Peyer's patch (tissue), 4 donors: ENCODE data around the gene NUDT1.

ENCODE experiments used
- POLR2A ChIP-seq, 2 donors: fragments of 450-650 bp; IDR thresholded peaks; one replicate each; pipeline ENCODE4 v1.5.1; 2017; ENCODE audit warnings: antibody characterized with exemption in 2 of 2, mild to moderate bottlenecking in 2 of 2, moderate library complexity in 2 of 2
- TF ChIP-seq, protein P1 (sequence below), 6 experiments: fragments of 450-650 bp in 4 of 6; fragments of 200-600 bp in 2 of 6; sonication (generic) in 1 of 6; IDR thresholded peaks; one replicate each; pipeline ENCODE4 v1.5.1; 2017 to 2019; ENCODE audit warnings: antibody characterized with exemption in 6 of 6, mild to moderate bottlenecking in 3 of 6, moderate library complexity in 1 of 6

- TF ChIP-seq POLR2A (IDR thresholded peaks at IDR 0.05), result no peak
- TF ChIP-seq, protein P1, sequence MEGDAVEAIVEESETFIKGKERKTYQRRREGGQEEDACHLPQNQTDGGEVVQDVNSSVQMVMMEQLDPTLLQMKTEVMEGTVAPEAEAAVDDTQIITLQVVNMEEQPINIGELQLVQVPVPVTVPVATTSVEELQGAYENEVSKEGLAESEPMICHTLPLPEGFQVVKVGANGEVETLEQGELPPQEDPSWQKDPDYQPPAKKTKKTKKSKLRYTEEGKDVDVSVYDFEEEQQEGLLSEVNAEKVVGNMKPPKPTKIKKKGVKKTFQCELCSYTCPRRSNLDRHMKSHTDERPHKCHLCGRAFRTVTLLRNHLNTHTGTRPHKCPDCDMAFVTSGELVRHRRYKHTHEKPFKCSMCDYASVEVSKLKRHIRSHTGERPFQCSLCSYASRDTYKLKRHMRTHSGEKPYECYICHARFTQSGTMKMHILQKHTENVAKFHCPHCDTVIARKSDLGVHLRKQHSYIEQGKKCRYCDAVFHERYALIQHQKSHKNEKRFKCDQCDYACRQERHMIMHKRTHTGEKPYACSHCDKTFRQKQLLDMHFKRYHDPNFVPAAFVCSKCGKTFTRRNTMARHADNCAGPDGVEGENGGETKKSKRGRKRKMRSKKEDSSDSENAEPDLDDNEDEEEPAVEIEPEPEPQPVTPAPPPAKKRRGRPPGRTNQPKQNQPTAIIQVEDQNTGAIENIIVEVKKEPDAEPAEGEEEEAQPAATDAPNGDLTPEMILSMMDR (IDR thresholded peaks at IDR 0.05), result no peak
These were observed 8.1 kb upstream of the NUDT1 start for GRCh38 chr7:2233926-2234325.
